Panc1 (cell line): ENCODE data around the gene CACNA1D. TPM values are rescaled to one million over a fixed set of nuclear protein-coding genes. Genes with fewer than 3 reads are reported as not detected.

Experiments used
- ATAC-seq: fragments of 200-7000 bp; cut with Tn5 transposase; 2 replicates; pipeline ENCODE4 v1.9.1; 2020; ENCODE audit warnings: mild to moderate bottlenecking, moderate library complexity
- Bru-seq: library from RNA; stranded (reverse); fragments of 400-500 nt; gene quantifications from one replicate; lab custom pipeline; 2021; lab: Mats Ljungman, UMichigan
- BruChase-seq, 2 experiments: library from RNA; stranded (reverse); fragments of 400-500 nt; gene quantifications; one replicate each; lab custom pipeline; 2021; lab: Mats Ljungman, UMichigan
- BruUV-seq: library from RNA; stranded (reverse); fragments of 400-500 nt; replicated peaks from 2 replicates; lab custom pipeline; 2021; lab: Mats Ljungman, UMichigan
- CTCF ChIA-PET: fragments of 300-600 bp; sonication (Branson Sonifier 250); formaldehyde crosslinking; loops from one replicate; lab custom pipeline; 2022; ENCODE audit warnings: antibody characterized with exemption; lab: Charles Lee
- POLR2A ChIA-PET: fragments of 300-600 bp; sonication (Branson Sonifier 250); formaldehyde crosslinking; loops from one replicate; lab custom pipeline; 2022; ENCODE audit warnings: antibody characterized with exemption; lab: Charles Lee
- DNase-seq: peaks from one replicate; pipeline ENCODE4 v3.0.0-alpha.2; 2010; ENCODE audit warnings: low read depth, low spot score
- H3K27ac ChIP-seq: 2 replicates; pipeline ENCODE4 v1.5.1; 2011; ENCODE audit warnings: mild to moderate bottlenecking, low read length, inconsistent platforms
- H3K27me3 ChIP-seq: fragments of 200-500 bp; sonication (Bioruptor generic); 2 replicates; pipeline ENCODE4 v1.6.0; 2014; ENCODE audit warnings: low read length, inconsistent platforms; ENCODE audit not compliant: control insufficient read depth, insufficient read depth
- H3K36me3 ChIP-seq: fragments of 200-500 bp; sonication (Bioruptor generic); 2 replicates; pipeline ENCODE4 v1.5.1; 2014; ENCODE audit warnings: inconsistent platforms, mild to moderate bottlenecking, low read length, moderate library complexity; ENCODE audit not compliant: control insufficient read depth, insufficient read depth
- H3K4me1 ChIP-seq: 2 replicates; pipeline ENCODE4 v1.5.1; 2011; ENCODE audit warnings: inconsistent platforms, mild to moderate bottlenecking, low read length, moderate library complexity; ENCODE audit not compliant: control insufficient read depth, insufficient read depth
- H3K4me3 ChIP-seq, 2 experiments: 2 replicates each; pipeline ENCODE4 v1.5.1; 2011 to 2012; ENCODE audit warnings: low read depth in 2 of 2, low read length in 2 of 2, mild to moderate bottlenecking in 2 of 2, inconsistent platforms in 1 of 2, moderate library complexity in 1 of 2
- H3K9me3 ChIP-seq: fragments of 200-500 bp; sonication (Bioruptor generic); 2 replicates; pipeline ENCODE4 v1.5.1; 2014; ENCODE audit warnings: low read depth, mild to moderate bottlenecking, inconsistent platforms, low read length, moderate library complexity; ENCODE audit not compliant: control insufficient read depth, insufficient read depth
- POLR2AphosphoS5 ChIP-seq: IDR thresholded peaks from 2 replicates; pipeline ENCODE4 v1.6.1; 2012; ENCODE audit warnings: mild to moderate bottlenecking, low read depth, low read length, moderate library complexity
- SIN3A ChIP-seq: IDR thresholded peaks from 2 replicates; pipeline ENCODE4 v1.6.1; 2012; ENCODE audit warnings: low read depth, mild to moderate bottlenecking, low read length, moderate library complexity, borderline replicate concordance; ENCODE audit not compliant: insufficient read depth
- TCF7L2 ChIP-seq: IDR thresholded peaks from 2 replicates; pipeline ENCODE4 v1.6.1; 2011; ENCODE audit warnings: mild to moderate bottlenecking, low read depth, low read length, inconsistent platforms
- in situ Hi-C: cut with HindIII; loops from 2 replicates; pipeline ENCODE4 v1.10.0; 2016; ENCODE audit warnings: low sequenced_read_pairs, low pct_unique_long_range_greater_than_20kb
- intact Hi-C: fragments of 100-400 bp; cut with micrococcal nuclease; formaldehyde crosslinking; loops from one replicate; pipeline ENCODE4 v1.10.0; 2022; ENCODE audit not compliant: unreplicated experiment
- long read RNA-seq: library from polyadenylated mRNA; unstranded; transcript quantifications from one replicate; pipeline ENCODE4 v2.0.0, GENCODE V29; 2021; ENCODE audit not compliant: unreplicated experiment
- polyA plus RNA-seq: library from polyadenylated mRNA; unstranded; fragments of >200 nt; gene quantifications from one replicate; pipeline ENCODE4 v1.2.1, GENCODE V29; 2012; ENCODE audit warnings: missing spikeins; ENCODE audit not compliant: insufficient read length
- total RNA-seq: library from RNA; stranded (reverse); gene quantifications from one replicate; pipeline ENCODE4 v1.2.1, GENCODE V29; 2021; ENCODE audit not compliant: unreplicated experiment
- TF ChIP-seq, protein P1 (sequence below): fragments of 450-650 bp; IDR thresholded peaks from 2 replicates; pipeline ENCODE4 v1.5.1; 2017; ENCODE audit warnings: mild to moderate bottlenecking
- TF ChIP-seq, protein P2 (sequence below), 2 experiments: IDR thresholded peaks; 2 replicates each; pipeline ENCODE4 v1.6.1; 2011 to 2012; ENCODE audit warnings: low read depth in 2 of 2, control low read depth in 1 of 2, low read length in 1 of 2, mild to moderate bottlenecking in 1 of 2, moderate library complexity in 1 of 2; ENCODE audit not compliant: insufficient read depth in 1 of 2

The CACNA1D gene
- total RNA-seq (23.0 TPM), Bru-seq, nascent RNA (percentile 61 among the genes with signal in this experiment), BruChase-seq, experiment 1, labeled RNA remaining after a 2-hour chase (percentile 62 among the genes with signal in this experiment), BruChase-seq, experiment 2, labeled RNA remaining after a 6-hour chase (percentile 59 among the genes with signal in this experiment)
- polyA plus RNA-seq = 14.8 TPM
- long read RNA-seq, full-length matches to known transcripts = 1 of 15 reads
- long read RNA-seq, partial matches to known transcripts = 6 of 15 reads
- long read RNA-seq, other reads (novel, unspliced or antisense) = 8 of 15 reads

DNA sequence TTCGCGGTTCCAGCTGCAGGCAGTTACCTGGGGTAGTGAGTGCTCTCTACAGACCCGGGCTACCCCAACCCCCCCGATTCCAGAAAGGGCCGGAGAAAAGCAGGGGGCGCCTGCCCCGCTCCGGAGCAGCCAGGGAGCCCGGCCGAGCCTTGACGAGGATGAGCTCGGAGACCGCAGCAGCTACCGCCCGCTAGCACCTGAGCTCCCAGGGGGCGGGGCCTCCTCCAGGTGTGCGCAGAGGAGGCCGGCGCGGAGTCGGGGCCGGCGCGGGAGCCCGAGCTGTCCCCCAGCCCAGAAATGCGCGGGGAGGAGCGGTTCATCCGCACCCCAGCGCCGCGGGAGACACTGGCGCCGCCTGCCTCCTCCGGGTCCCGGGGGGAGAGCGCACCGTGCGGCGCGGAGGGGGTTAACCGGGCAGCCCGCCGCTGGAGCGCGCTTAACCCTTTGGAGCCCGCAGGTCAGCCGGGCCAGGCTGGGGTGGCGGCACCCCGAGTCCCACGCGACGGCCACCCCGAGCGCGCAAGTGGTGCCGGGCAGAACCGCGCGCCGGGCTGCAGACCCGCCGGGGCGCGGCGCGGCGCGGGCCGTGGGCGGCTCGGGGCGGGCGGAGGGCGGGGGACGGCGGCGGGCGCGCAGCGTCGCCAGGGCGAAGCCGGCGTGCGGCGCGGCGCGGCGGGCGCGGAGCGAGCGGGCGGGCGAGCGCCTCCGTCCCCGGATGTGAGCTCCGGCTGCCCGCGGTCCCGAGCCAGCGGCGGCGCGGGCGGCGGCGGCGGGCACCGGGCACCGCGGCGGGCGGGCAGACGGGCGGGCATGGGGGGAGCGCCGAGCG is at the start of gene CACNA1D:
TSS of gene CACNA1D (plus strand) at position 649 of the 829 bp plus-strand sequence. CDS start 556 bp downstream, outside the sequence.
- intact Hi-C loops (no loop called here), in situ Hi-C loops (no loop called here)
- ATAC-seq (peak; percentile 63), DNase-seq (no peak)
- ChIA-PET POLR2A (no interaction called here), CTCF (no interaction called here)
- Histone ChIP-seq H3K36me3 (no peaks in the 10 kb centered on the region), H3K27ac (0 out of 2 replicates have a peak within 1 kb of the TSS, but pooled peaks have one; percentile 44), H3K9me3 (no peaks in the 10 kb centered on the region), H3K27me3 (no peaks in the 10 kb centered on the region), H3K4me3 (peak within 1 kb of the TSS; percentile 52 to 69), H3K4me1 (peaks cover 33% of the 10 kb centered on the region)
- TF ChIP-seq SIN3A (peak; percentile 39; the same call in 1 of the 2 replicates), TCF7L2 (no peak), POLR2AphosphoS5 (no peak)
- TF ChIP-seq, protein P1, sequence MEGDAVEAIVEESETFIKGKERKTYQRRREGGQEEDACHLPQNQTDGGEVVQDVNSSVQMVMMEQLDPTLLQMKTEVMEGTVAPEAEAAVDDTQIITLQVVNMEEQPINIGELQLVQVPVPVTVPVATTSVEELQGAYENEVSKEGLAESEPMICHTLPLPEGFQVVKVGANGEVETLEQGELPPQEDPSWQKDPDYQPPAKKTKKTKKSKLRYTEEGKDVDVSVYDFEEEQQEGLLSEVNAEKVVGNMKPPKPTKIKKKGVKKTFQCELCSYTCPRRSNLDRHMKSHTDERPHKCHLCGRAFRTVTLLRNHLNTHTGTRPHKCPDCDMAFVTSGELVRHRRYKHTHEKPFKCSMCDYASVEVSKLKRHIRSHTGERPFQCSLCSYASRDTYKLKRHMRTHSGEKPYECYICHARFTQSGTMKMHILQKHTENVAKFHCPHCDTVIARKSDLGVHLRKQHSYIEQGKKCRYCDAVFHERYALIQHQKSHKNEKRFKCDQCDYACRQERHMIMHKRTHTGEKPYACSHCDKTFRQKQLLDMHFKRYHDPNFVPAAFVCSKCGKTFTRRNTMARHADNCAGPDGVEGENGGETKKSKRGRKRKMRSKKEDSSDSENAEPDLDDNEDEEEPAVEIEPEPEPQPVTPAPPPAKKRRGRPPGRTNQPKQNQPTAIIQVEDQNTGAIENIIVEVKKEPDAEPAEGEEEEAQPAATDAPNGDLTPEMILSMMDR = no peak
- TF ChIP-seq, protein P2, sequence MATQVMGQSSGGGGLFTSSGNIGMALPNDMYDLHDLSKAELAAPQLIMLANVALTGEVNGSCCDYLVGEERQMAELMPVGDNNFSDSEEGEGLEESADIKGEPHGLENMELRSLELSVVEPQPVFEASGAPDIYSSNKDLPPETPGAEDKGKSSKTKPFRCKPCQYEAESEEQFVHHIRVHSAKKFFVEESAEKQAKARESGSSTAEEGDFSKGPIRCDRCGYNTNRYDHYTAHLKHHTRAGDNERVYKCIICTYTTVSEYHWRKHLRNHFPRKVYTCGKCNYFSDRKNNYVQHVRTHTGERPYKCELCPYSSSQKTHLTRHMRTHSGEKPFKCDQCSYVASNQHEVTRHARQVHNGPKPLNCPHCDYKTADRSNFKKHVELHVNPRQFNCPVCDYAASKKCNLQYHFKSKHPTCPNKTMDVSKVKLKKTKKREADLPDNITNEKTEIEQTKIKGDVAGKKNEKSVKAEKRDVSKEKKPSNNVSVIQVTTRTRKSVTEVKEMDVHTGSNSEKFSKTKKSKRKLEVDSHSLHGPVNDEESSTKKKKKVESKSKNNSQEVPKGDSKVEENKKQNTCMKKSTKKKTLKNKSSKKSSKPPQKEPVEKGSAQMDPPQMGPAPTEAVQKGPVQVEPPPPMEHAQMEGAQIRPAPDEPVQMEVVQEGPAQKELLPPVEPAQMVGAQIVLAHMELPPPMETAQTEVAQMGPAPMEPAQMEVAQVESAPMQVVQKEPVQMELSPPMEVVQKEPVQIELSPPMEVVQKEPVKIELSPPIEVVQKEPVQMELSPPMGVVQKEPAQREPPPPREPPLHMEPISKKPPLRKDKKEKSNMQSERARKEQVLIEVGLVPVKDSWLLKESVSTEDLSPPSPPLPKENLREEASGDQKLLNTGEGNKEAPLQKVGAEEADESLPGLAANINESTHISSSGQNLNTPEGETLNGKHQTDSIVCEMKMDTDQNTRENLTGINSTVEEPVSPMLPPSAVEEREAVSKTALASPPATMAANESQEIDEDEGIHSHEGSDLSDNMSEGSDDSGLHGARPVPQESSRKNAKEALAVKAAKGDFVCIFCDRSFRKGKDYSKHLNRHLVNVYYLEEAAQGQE (IDR thresholded peaks at IDR 0.05; ENCODE audit: insufficient read depth in 1 of 2, low read depth in 2 of 2, low read length in 1 of 2) = no peak
- no TSS peak for BruUV-seq

DNA sequence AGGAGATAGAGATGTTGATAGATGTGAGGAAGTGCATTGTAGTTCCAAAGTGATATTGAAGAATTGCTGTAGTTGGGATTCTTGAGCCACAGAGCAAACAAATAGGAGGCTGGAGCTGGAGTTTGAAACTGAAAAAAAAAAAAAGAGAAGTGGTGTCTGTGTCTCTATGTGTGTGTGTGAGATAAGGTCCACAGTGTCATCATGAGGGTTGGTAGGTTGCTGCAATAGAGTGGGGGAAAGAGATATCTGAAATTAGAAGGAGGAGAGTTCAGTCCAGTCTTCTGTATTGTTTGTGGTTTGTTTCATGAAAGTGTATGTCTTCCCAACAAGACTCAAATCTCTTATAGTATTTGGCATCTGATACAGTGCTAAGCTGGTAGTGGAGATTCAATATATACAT is 37.3 kb upstream of the CACNA1D start:
- H3K36me3 ChIP-seq = no peaks in the 10 kb centered on the region
- no peaks in the 10 kb centered on the region for H3K27me3 ChIP-seq
- DNase-seq = no peak
- in situ Hi-C loops (no loop called here), intact Hi-C loops (no loop called here)
- no peak overlapping the region for H3K27ac ChIP-seq
- CTCF ChIA-PET = no interaction called here
- no peaks in the 10 kb centered on the region for H3K9me3 ChIP-seq
- ATAC-seq = no peak
- no peak overlapping the region for H3K4me3 ChIP-seq
- no TSS peak for BruUV-seq
- POLR2A ChIA-PET = no interaction called here
- TF ChIP-seq, protein P1 = no peak
- TF ChIP-seq, protein P2 (IDR thresholded peaks at IDR 0.05; ENCODE audit: insufficient read depth in 1 of 2, low read depth in 2 of 2, low read length in 1 of 2) = no peak
- TF ChIP-seq POLR2AphosphoS5 (no peak), SIN3A (no peak), TCF7L2 (no peak)
- H3K4me1 ChIP-seq = no peaks in the 10 kb centered on the region
